GM12878 (cell line): Measurements from ENCODE around the gene HMGN1. TPM values are rescaled to one million over a fixed set of nuclear protein-coding genes. Genes with fewer than 3 reads are reported as not detected.

Experiments
- ATF2 ChIP-seq: IDR thresholded peaks from 2 replicates; pipeline ENCODE4 v1.6.1; 2012; ENCODE audit warnings: low read length, inconsistent platforms
- BRCA1 ChIP-seq: IDR thresholded peaks from 2 replicates; pipeline ENCODE4 v1.6.1; 2011; ENCODE audit warnings: low read depth, low read length, improper control_type of control experiment
- CREB1 ChIP-seq: IDR thresholded peaks from 2 replicates; pipeline ENCODE4 v1.6.1; 2012; ENCODE audit warnings: low read depth, mild to moderate bottlenecking, inconsistent platforms
- MLLT1 ChIP-seq: fragments of 450-650 bp; IDR thresholded peaks from 2 replicates; pipeline ENCODE4 v1.6.1; 2016; ENCODE audit warnings: mild to moderate bottlenecking
- NFIC ChIP-seq: IDR thresholded peaks from 2 replicates; pipeline ENCODE4 v1.6.1; 2012; ENCODE audit warnings: low read depth, mild to moderate bottlenecking, inconsistent platforms, low read length, moderate library complexity
- NRF1 ChIP-seq: conservative IDR thresholded peaks from 2 replicates; pipeline ENCODE4 v1.6.1; 2011; ENCODE audit warnings: mild to moderate bottlenecking, low read depth, low read length, improper control_type of control experiment
- PKNOX1 ChIP-seq: fragments of 450-650 bp; IDR thresholded peaks from 2 replicates; pipeline ENCODE4 v1.6.1; 2016; ENCODE audit warnings: mild to moderate bottlenecking
- POLR2AphosphoS2 ChIP-seq: IDR thresholded peaks from 2 replicates; pipeline ENCODE4 v1.6.1; 2011; ENCODE audit warnings: low read depth, mild to moderate bottlenecking, low read length, improper control_type of control experiment, moderate library complexity
- POU2F2 ChIP-seq: IDR thresholded peaks from 3 replicates; pipeline ENCODE4 v1.6.1; 2011; ENCODE audit warnings: low read depth, mild to moderate bottlenecking, low read length, borderline replicate concordance
- RAD51 ChIP-seq: fragments of 450-650 bp; IDR thresholded peaks from 2 replicates; pipeline ENCODE4 v1.6.1; 2016; ENCODE audit warnings: moderate library complexity, mild to moderate bottlenecking, inconsistent platforms
- RELA ChIP-seq: fragments of 450-650 bp; IDR thresholded peaks from 2 replicates; pipeline ENCODE4 v1.8.0; 2014; ENCODE audit warnings: borderline replicate concordance; ENCODE audit not compliant: partially characterized antibody
- SKIL ChIP-seq: fragments of 450-650 bp; IDR thresholded peaks from 2 replicates; pipeline ENCODE4 v1.6.1; 2017; ENCODE audit warnings: mild to moderate bottlenecking, low read depth, inconsistent platforms; ENCODE audit not compliant: poor library complexity, severe bottlenecking
- SRF ChIP-seq, 2 experiments: IDR thresholded peaks; 2 replicates each; pipeline ENCODE4 v1.6.1; 2011; ENCODE audit warnings: low read depth in 2 of 2, low read length in 2 of 2, mild to moderate bottlenecking in 1 of 2, moderate library complexity in 1 of 2
- SUZ12 ChIP-seq: fragments of 200-600 bp; sonication (generic); IDR thresholded peaks from one replicate; pipeline ENCODE4 v1.6.1; 2018; ENCODE audit warnings: antibody characterized with exemption, mild to moderate bottlenecking; ENCODE audit not compliant: unreplicated experiment
- TCF3 ChIP-seq: IDR thresholded peaks from 2 replicates; pipeline ENCODE4 v1.6.1; 2012; ENCODE audit warnings: low read depth, mild to moderate bottlenecking, low read length, borderline replicate concordance; ENCODE audit not compliant: insufficient read depth
- YY1 ChIP-seq: IDR thresholded peaks from 2 replicates; pipeline ENCODE4 v1.6.1; 2011; ENCODE audit warnings: low read depth, mild to moderate bottlenecking, low read length
- ZBTB11 ChIP-seq: fragments of 450-650 bp; formaldehyde crosslinking; IDR thresholded peaks from 2 replicates; pipeline ENCODE4 v1.5.0; 2022; ENCODE audit warnings: mild to moderate bottlenecking, missing genetic modification characterization
- ZNF217 ChIP-seq: fragments of 450-650 bp; IDR thresholded peaks from 2 replicates; pipeline ENCODE4 v1.6.1; 2017; ENCODE audit warnings: antibody characterized with exemption, mild to moderate bottlenecking
- ZNF622 ChIP-seq: fragments of 450-650 bp; IDR thresholded peaks from 2 replicates; pipeline ENCODE4 v1.6.1; 2017; ENCODE audit warnings: mild to moderate bottlenecking, inconsistent platforms
- ZSCAN29 ChIP-seq: fragments of 450-650 bp; IDR thresholded peaks from 2 replicates; pipeline ENCODE4 v1.6.1; 2017; ENCODE audit warnings: mild to moderate bottlenecking, moderate library complexity
- polyA plus RNA-seq, 11 experiments: library from polyadenylated mRNA; depleted of rRNA in 4 of 11; unstranded in 6 of 11; stranded (reverse) in 5 of 11; fragments of >200 nt; fragmentation: Nextera tagmentation in 4 of 11; fragmentation: Illumina TruSeq in 1 of 11; extraction: Ambion mirVana in 4 of 11; extraction: Trizol in 1 of 11; gene quantifications; 1 replicate in 1 of 11; 2 replicates in 10 of 11; pipeline versions ENCODE4 v1.2.1 to v1.2.3, GENCODE V29; 2011 to 2016; ENCODE audit warnings: inconsistent platforms in 2 of 11, missing spikeins in 2 of 11, low read depth in 1 of 11
- total RNA-seq, 4 experiments: library from RNA; depleted of rRNA in 3 of 4; stranded (reverse); fragments of >200 nt in 3 of 4; fragmentation: Illumina TruSeq in 1 of 4; extraction: Trizol in 1 of 4; gene quantifications; 2 replicates each; pipeline versions ENCODE4 v1.2.1 to v1.2.3, GENCODE V29; 2013 to 2021

Gene HMGN1
- total and polyA plus RNA-seq, 10 of the 15 experiments (the other 5 are each of a cell fraction or from before 2014, with no cell fraction given) = 120 to 798 (median 396) TPM

- TF ChIP-seq MLLT1 (peak; percentile 97), PKNOX1 (no peak), ATF2 (no peak), NFIC (no peak), TCF3 (no peak), SKIL (no peak), SUZ12 (no peak), POLR2AphosphoS2 (no peak), POU2F2 (0 out of 3 replicates have a peak, but pooled peaks have one; percentile 17), BRCA1 (no peak), CREB1 (no peak), RAD51 (no peak), ZSCAN29 (no peak), NRF1 (0 out of 2 replicates have a peak, but pooled peaks have one; percentile 5), YY1 (peak; percentile 65), SRF (IDR thresholded peaks at IDR 0.05; ENCODE audit: low read depth in 2 of 2, low read length in 2 of 2) (no peak), RELA (peak; percentile 43), ZBTB11 (CRISPR knock-in tag) (no peak), ZNF217 (no peak), ZNF622 (no peak)
Observed at GRCh38 chr21:39388038-39388810, 39.3 kb upstream of the HMGN1 start (continued).
